Measurements from ENCODE around the gene MMAB. TPM values are rescaled to one million over a fixed set of nuclear protein-coding genes. Genes with fewer than 3 reads are reported as not detected.

MMAB gene
- total RNA-seq, 4 donors from 2014 or later: 15.1 to 31.0 (median 21.7) TPM

- no peak overlapping the region for H3K4me3 ChIP-seq (ENCODE audit: low read depth, poor library complexity, severe bottlenecking)
- TF ChIP-seq CTCF (IDR thresholded peaks at IDR 0.05) (no peak), POLR2A (IDR thresholded peaks at IDR 0.05) (no peak)
- DNase-seq (ENCODE audit: low spot score in 2 of 2): no peak
- WGBS, 2 donors: 91 to 93% methylated on average over 25 of the region's 25 CpGs
- intact Hi-C loops (cut with DNase I; ENCODE audit: low total_unique reads): no loop called here
These were observed 38.0 kb downstream of the MMAB start for GRCh38 chr12:109535231-109535862.

- H3K4me3 ChIP-seq (ENCODE audit: low read depth, poor library complexity, severe bottlenecking): no peak overlapping the region
- intact Hi-C loops (cut with DNase I; ENCODE audit: low total_unique reads): no loop called here
- DNase-seq (ENCODE audit: low spot score in 2 of 2): no peak
- WGBS, 2 donors: 92% methylated on average over 15 of the region's 15 CpGs
- TF ChIP-seq CTCF (IDR thresholded peaks at IDR 0.05) (no peak), POLR2A (IDR thresholded peaks at IDR 0.05) (no peak)
These were observed 38.8 kb downstream of the MMAB start for GRCh38 chr12:109534456-109534855.

GRCh38 chr12:109533487-109533740, 39.9 kb downstream of the MMAB start:
- 93 to 96% methylated on average over 8 of the region's 8 CpGs for WGBS, 2 donors
- DNase-seq (ENCODE audit: low spot score in 2 of 2): no peak
- no peak overlapping the region for H3K4me3 ChIP-seq (ENCODE audit: low read depth, poor library complexity, severe bottlenecking)
- intact Hi-C loops (cut with DNase I; ENCODE audit: low total_unique reads): no loop called here
- TF ChIP-seq POLR2A (IDR thresholded peaks at IDR 0.05) (no peak), CTCF (IDR thresholded peaks at IDR 0.05) (no peak)

GRCh38 chr12:109532721-109533486, 40.4 kb downstream of the MMAB start:
- TF ChIP-seq CTCF (IDR thresholded peaks at IDR 0.05): no peak
- no peak for TF ChIP-seq POLR2A (IDR thresholded peaks at IDR 0.05)
- intact Hi-C loops (cut with DNase I; ENCODE audit: low total_unique reads): no loop called here
- 89 to 90% methylated on average over 22 to 23 of the region's 24 CpGs for WGBS, 2 donors
- DNase-seq (ENCODE audit: low spot score in 2 of 2): no peak
- no peak overlapping the region for H3K4me3 ChIP-seq (ENCODE audit: low read depth, poor library complexity, severe bottlenecking)

- TF ChIP-seq CTCF (IDR thresholded peaks at IDR 0.05): no peak
- TF ChIP-seq POLR2A (IDR thresholded peaks at IDR 0.05): no peak
- no peak for DNase-seq (ENCODE audit: low spot score in 2 of 2)
- no peak overlapping the region for H3K4me3 ChIP-seq (ENCODE audit: low read depth, poor library complexity, severe bottlenecking)
- intact Hi-C loops (cut with DNase I; ENCODE audit: low total_unique reads): no loop called here
- WGBS, 2 donors: 74 to 83% methylated on average over 2 of the region's 2 CpGs
These were observed 41.9 kb downstream of the MMAB start for GRCh38 chr12:109531411-109531810.
